ENCODE data around the gene CIB4. TPM values are rescaled to one million over a fixed set of nuclear protein-coding genes. Genes with fewer than 3 reads are reported as not detected.

Gene CIB4
- total RNA-seq, 2 donors from 2014 or later: 0.46 TPM; not detected in 1

- H3K27ac ChIP-seq: no peak overlapping the region
- H3K4me1 ChIP-seq (replicated peaks): no peaks in the 10 kb centered on the region
- WGBS: 67% methylated on average over 3 of the region's 3 CpGs
- intact Hi-C loops (cut with DNase I): no loop called here
- H3K4me3 ChIP-seq: no peak overlapping the region
- DNase-seq (ENCODE audit: low spot score): no peak
- no peak for TF ChIP-seq CTCF (IDR thresholded peaks at IDR 0.05)
- no peaks in the 10 kb centered on the region for H3K9me3 ChIP-seq
- no peaks in the 10 kb centered on the region for H3K27me3 ChIP-seq (replicated peaks; ENCODE audit: insufficient read depth)
- no peaks in the 10 kb centered on the region for H3K36me3 ChIP-seq
These were observed 1.3 kb upstream of the CIB4 start for GRCh38 chr2:26642429-26642828.

- WGBS: 58% methylated on average over 8 of the region's 8 CpGs
- Histone ChIP-seq H3K36me3 (no peaks in the 10 kb centered on the region), H3K27me3 (replicated peaks; ENCODE audit: insufficient read depth) (no peaks in the 10 kb centered on the region), H3K4me1 (replicated peaks) (no peaks in the 10 kb centered on the region), H3K4me3 (no peak overlapping the region), H3K9me3 (no peaks in the 10 kb centered on the region), H3K27ac (no peak overlapping the region)
- intact Hi-C loops (cut with DNase I): no loop called here
- DNase-seq (ENCODE audit: low spot score): no peak
- TF ChIP-seq POLR2AphosphoS5 (IDR thresholded peaks at IDR 0.05) (no peak), CTCF (IDR thresholded peaks at IDR 0.05) (no peak), POLR2A (IDR thresholded peaks at IDR 0.05) (no peak)
These were observed 828 bp downstream of the CIB4 start for GRCh38 chr2:26640331-26640745.

- intact Hi-C loops (cut with DNase I): no loop called here
- TF ChIP-seq CTCF (IDR thresholded peaks at IDR 0.05) (no peak), POLR2A (IDR thresholded peaks at IDR 0.05) (no peak)
- no peaks in the 10 kb centered on the region for H3K4me1 ChIP-seq (replicated peaks)
- H3K9me3 ChIP-seq: no peaks in the 10 kb centered on the region
- H3K27ac ChIP-seq: no peak overlapping the region
- no peaks in the 10 kb centered on the region for H3K27me3 ChIP-seq (replicated peaks; ENCODE audit: insufficient read depth)
- no peak for DNase-seq (ENCODE audit: low spot score)
- no peaks in the 10 kb centered on the region for H3K36me3 ChIP-seq
- H3K4me3 ChIP-seq: no peak overlapping the region
- WGBS: 79% methylated on average over 8 of the region's 8 CpGs
These were observed 1.4 kb downstream of the CIB4 start for GRCh38 chr2:26639685-26640243.

- no peaks in the 10 kb centered on the region for H3K27me3 ChIP-seq (replicated peaks; ENCODE audit: insufficient read depth)
- H3K27ac ChIP-seq: no peak overlapping the region
- intact Hi-C loops (cut with DNase I): no loop called here
- no peak for DNase-seq (ENCODE audit: low spot score)
- no peak overlapping the region for H3K4me3 ChIP-seq
- WGBS: 93% methylated on average over 9 of the region's 9 CpGs
- TF ChIP-seq POLR2AphosphoS5 (IDR thresholded peaks at IDR 0.05) (no peak), CTCF (IDR thresholded peaks at IDR 0.05) (no peak), POLR2A (IDR thresholded peaks at IDR 0.05) (no peak)
- no peaks in the 10 kb centered on the region for H3K36me3 ChIP-seq
- no peaks in the 10 kb centered on the region for H3K9me3 ChIP-seq
- no peaks in the 10 kb centered on the region for H3K4me1 ChIP-seq (replicated peaks)
These were observed 3.3 kb downstream of the CIB4 start for GRCh38 chr2:26637811-26638310.

GRCh38 chr2:26636935-26637334, 4.2 kb downstream of the CIB4 start:
- TF ChIP-seq CTCF (IDR thresholded peaks at IDR 0.05) (no peak), POLR2AphosphoS5 (IDR thresholded peaks at IDR 0.05) (no peak), POLR2A (IDR thresholded peaks at IDR 0.05) (no peak)
- DNase-seq (ENCODE audit: low spot score): no peak
- H3K4me1 ChIP-seq (replicated peaks): no peaks in the 10 kb centered on the region
- H3K36me3 ChIP-seq: no peaks in the 10 kb centered on the region
- 78% methylated on average over 6 of the region's 6 CpGs for WGBS
- H3K27ac ChIP-seq: no peak overlapping the region
- no peaks in the 10 kb centered on the region for H3K27me3 ChIP-seq (replicated peaks; ENCODE audit: insufficient read depth)
- intact Hi-C loops (cut with DNase I): no loop called here
- H3K4me3 ChIP-seq: no peak overlapping the region
- no peaks in the 10 kb centered on the region for H3K9me3 ChIP-seq

Measured in prostate gland (tissue), 2 donors.